ENCODE data around the gene ATG4A.

The ATG4A gene

GRCh38 chrX:108097380-108097779, 5.8 kb downstream of the ATG4A start:
- H3K4me3 Mint-ChIP-seq, result no peak overlapping the region

GRCh38 chrX:108105473-108105872, 13.9 kb downstream of the ATG4A start:
- peaks cover 3% of the 10 kb centered on the region for H3K27me3 Mint-ChIP-seq (ENCODE audit: low read depth)
- no peak overlapping the region for H3K4me3 Mint-ChIP-seq
- no peak overlapping the region for H3K27ac Mint-ChIP-seq
- no peaks in the 10 kb centered on the region for H3K4me1 Mint-ChIP-seq
- H3K36me3 Mint-ChIP-seq (ENCODE audit: low read depth), result no peaks in the 10 kb centered on the region
- TF ChIP-seq CTCF (IDR thresholded peaks at IDR 0.05; ENCODE audit: unreplicated experiment in 3 of 3), result no peak
- peaks cover 14% of the 10 kb centered on the region for H3K9me3 Mint-ChIP-seq

More at GRCh38 chrX:108097380-108097779, 5.8 kb downstream of the ATG4A start:
- Mint-ChIP-seq H3K27ac (no peak overlapping the region), H3K36me3 (ENCODE audit: low read depth) (no peaks in the 10 kb centered on the region), H3K9me3 (no peaks in the 10 kb centered on the region), H3K4me1 (no peaks in the 10 kb centered on the region), H3K27me3 (ENCODE audit: low read depth) (no peaks in the 10 kb centered on the region)
- TF ChIP-seq CTCF (IDR thresholded peaks at IDR 0.05; ENCODE audit: unreplicated experiment in 3 of 3), result no peak

- Mint-ChIP-seq H3K9me3 (peaks cover 5% of the 10 kb centered on the region), H3K4me3 (no peak overlapping the region), H3K4me1 (peaks cover 27% of the 10 kb centered on the region), H3K36me3 (ENCODE audit: low read depth) (no peaks in the 10 kb centered on the region), H3K27me3 (ENCODE audit: low read depth) (peaks cover 5% of the 10 kb centered on the region), H3K27ac (no peak overlapping the region)
- TF ChIP-seq CTCF (IDR thresholded peaks at IDR 0.05; ENCODE audit: unreplicated experiment in 3 of 3), result no peak
These were observed 23.0 kb downstream of the ATG4A start for GRCh38 chrX:108114541-108114940.

GRCh38 chrX:108117988-108118387, 26.4 kb downstream of the ATG4A start:
- Mint-ChIP-seq H3K27me3 (ENCODE audit: low read depth) (peaks cover 8% of the 10 kb centered on the region), H3K4me3 (no peak overlapping the region), H3K27ac (peak overlapping the region; percentile 9 to 55 (median 23)), H3K9me3 (no peaks in the 10 kb centered on the region), H3K4me1 (peaks cover 47% of the 10 kb centered on the region), H3K36me3 (ENCODE audit: low read depth) (no peaks in the 10 kb centered on the region)
- no peak for TF ChIP-seq CTCF (IDR thresholded peaks at IDR 0.05; ENCODE audit: unreplicated experiment in 3 of 3)

GRCh38 chrX:108121291-108121690, 29.7 kb downstream of the ATG4A start:
- Mint-ChIP-seq H3K4me3 (no peak overlapping the region), H3K36me3 (ENCODE audit: low read depth) (no peaks in the 10 kb centered on the region), H3K9me3 (no peaks in the 10 kb centered on the region), H3K27me3 (ENCODE audit: low read depth) (peaks cover 3% of the 10 kb centered on the region), H3K27ac (peak overlapping the region in 2 of 3 experiments; percentile 5 to 17), H3K4me1 (peaks cover 48% of the 10 kb centered on the region)
- TF ChIP-seq CTCF (IDR thresholded peaks at IDR 0.05; ENCODE audit: unreplicated experiment in 3 of 3), result no peak

GRCh38 chrX:108122748-108123147, 31.2 kb downstream of the ATG4A start:
- Mint-ChIP-seq H3K4me3 (no peak overlapping the region), H3K27me3 (ENCODE audit: low read depth) (peaks cover 3% of the 10 kb centered on the region), H3K9me3 (no peaks in the 10 kb centered on the region), H3K36me3 (ENCODE audit: low read depth) (peaks cover 11% of the 10 kb centered on the region), H3K27ac (peak overlapping the region; percentile 11 to 62 (median 37)), H3K4me1 (peaks cover 36% of the 10 kb centered on the region)
- no peak for TF ChIP-seq CTCF (IDR thresholded peaks at IDR 0.05; ENCODE audit: unreplicated experiment in 3 of 3)
